ENCODE data around the gene PKNOX1.

GRCh38 chr21:42931560-42932235 lies 42.7 kb upstream of the PKNOX1 start:
- TF ChIP-seq CTCF (conservative IDR thresholded peaks at IDR 0.05; ENCODE audit: low read depth, low read length) (no peak), EZH2 (IDR thresholded peaks at IDR 0.05; ENCODE audit: borderline replicate concordance, low read depth, low read length, poor library complexity, severe bottlenecking) (no peak)

All from A673 (cell line).